ACC112 (cell line): ENCODE data around the gene GFER.
"Not testable (repeated sequence)": the region's sequence is repeated elsewhere in the genome, so short reads cannot be mapped to it uniquely, and the experiment has no call there.

ENCODE experiments used
- H2AFZ ChIP-seq: fragments of 200-600 bp; sonication (generic); one replicate; pipeline ENCODE4 v1.6.0; 2017; ENCODE audit warnings: antibody characterized with exemption, low read length; ENCODE audit not compliant: unreplicated experiment
- H3K27ac ChIP-seq: fragments of 200-600 bp; sonication (generic); 2 replicates; pipeline ENCODE4 v1.5.1; 2014; ENCODE audit warnings: low read depth, mild to moderate bottlenecking, antibody characterized with exemption, low read length, moderate library complexity
- H3K27me3 ChIP-seq: fragments of 200-600 bp; sonication (generic); 2 replicates; pipeline ENCODE4 v1.6.1; 2014; ENCODE audit warnings: mild to moderate bottlenecking, antibody characterized with exemption, low read length, moderate library complexity, mixed read lengths; ENCODE audit not compliant: insufficient read depth
- H3K36me3 ChIP-seq: fragments of 200-600 bp; sonication (generic); 2 replicates; pipeline ENCODE4 v1.6.1; 2016; ENCODE audit warnings: mild to moderate bottlenecking, antibody characterized with exemption, low read length, moderate library complexity, mixed read lengths; ENCODE audit not compliant: insufficient read depth
- H3K4me1 ChIP-seq: fragments of 200-600 bp; sonication (generic); one replicate; pipeline ENCODE4 v1.6.1; 2016; ENCODE audit warnings: low read length, mixed read lengths; ENCODE audit not compliant: insufficient read depth, unreplicated experiment, control insufficient read depth
- H3K4me3 ChIP-seq: fragments of 200-600 bp; sonication (generic); 2 replicates; pipeline ENCODE4 v1.5.1; 2014; ENCODE audit warnings: mild to moderate bottlenecking, low read depth, low read length
- H3K79me2 ChIP-seq: fragments of 200-600 bp; sonication (generic); one replicate; pipeline ENCODE4 v1.6.0; 2016; ENCODE audit warnings: low read length; ENCODE audit not compliant: control insufficient read depth, unreplicated experiment, insufficient read depth

Gene GFER

GRCh38 chr16:1958715-1959268, 25.2 kb upstream of the GFER start:
- Histone ChIP-seq H2AFZ (no peak overlapping the region), H3K27me3 (no peaks in the 10 kb centered on the region), H3K27ac (no peak overlapping the region), H3K79me2 (peaks cover 38% of the 10 kb centered on the region), H3K36me3 (peaks cover 14% of the 10 kb centered on the region; the same call in 1 of the 2 replicates), H3K4me1 (peaks cover 22% of the 10 kb centered on the region), H3K4me3 (peak overlapping the region; percentile 86)

GRCh38 chr16:1959269-1960039, 24.5 kb upstream of the GFER start, which contains the start of gene NDUFB10:
NDUFB10 (plus strand) TSS chr16:1959538; CDS start chr16:1959625, 87 bp downstream.
- peaks cover 22% of the 10 kb centered on the region for H3K4me1 ChIP-seq

GRCh38 chr16:1960665-1961630, 23.0 kb upstream of the GFER start:
- Histone ChIP-seq H3K79me2 (peaks cover 57% of the 10 kb centered on the region), H2AFZ (no peak overlapping the region), H3K4me3 (peak overlapping the region; percentile 86), H3K27ac (peak overlapping the region; percentile 26; the same call in 1 of the 2 replicates), H3K4me1 (peaks cover 26% of the 10 kb centered on the region), H3K27me3 (no peaks in the 10 kb centered on the region), H3K36me3 (peaks cover 18% of the 10 kb centered on the region; the same call in 1 of the 2 replicates)

More at GRCh38 chr16:1959269-1960039, 24.5 kb upstream of the GFER start, which contains the start of gene NDUFB10:
- no peaks in the 10 kb centered on the region for H3K27me3 ChIP-seq
- H3K4me3 ChIP-seq: peak within 1 kb of the TSS; percentile 86
- H2AFZ ChIP-seq: peak within 1 kb of the TSS; percentile 46
- peaks cover 18% of the 10 kb centered on the region; the same call in 1 of the 2 replicates for H3K36me3 ChIP-seq
- H3K27ac ChIP-seq: no peak within 1 kb of the TSS
- peaks cover 44% of the 10 kb centered on the region for H3K79me2 ChIP-seq

GRCh38 chr16:1961651-1962067, 22.3 kb upstream of the GFER start:
- H3K4me1 ChIP-seq: peaks cover 26% of the 10 kb centered on the region
- H3K79me2 ChIP-seq: peaks cover 62% of the 10 kb centered on the region
- H3K27me3 ChIP-seq: no peaks in the 10 kb centered on the region
- H2AFZ ChIP-seq: no peak overlapping the region
- no peak overlapping the region; the same call in 1 of the 2 replicates for H3K4me3 ChIP-seq
- H3K27ac ChIP-seq: no peak overlapping the region
- H3K36me3 ChIP-seq: peaks cover 18% of the 10 kb centered on the region; the same call in 1 of the 2 replicates

GRCh38 chr16:1962161-1963153, 21.5 kb upstream of the GFER start:
- H3K4me3 ChIP-seq: peak overlapping the region; percentile 85
- H3K79me2 ChIP-seq: peaks cover 62% of the 10 kb centered on the region
- H3K27me3 ChIP-seq, H2AFZ ChIP-seq: not testable (repeated sequence)
- H3K27ac ChIP-seq: 0 out of 2 replicates have a peak overlapping the region, but pooled peaks have one; percentile 88
- H3K4me1 ChIP-seq: peaks cover 26% of the 10 kb centered on the region
- H3K36me3 ChIP-seq: peaks cover 18% of the 10 kb centered on the region; the same call in 1 of the 2 replicates

GRCh38 chr16:1963806-1964505, 20.0 kb upstream of the GFER start:
- Histone ChIP-seq H3K79me2 (peaks cover 62% of the 10 kb centered on the region), H3K27me3 (no peaks in the 10 kb centered on the region), H3K27ac (peak overlapping the region; percentile 88), H3K36me3 (peaks cover 18% of the 10 kb centered on the region; the same call in 1 of the 2 replicates), H3K4me1 (peaks cover 26% of the 10 kb centered on the region), H2AFZ (no peak overlapping the region), H3K4me3 (peak overlapping the region; percentile 85)

GRCh38 chr16:1964506-1965395, 19.2 kb upstream of the GFER start, which contains the start of gene RPS2:
RPS2 (minus strand) TSS chr16:1964826; CDS start chr16:1964625, 201 bp downstream.
- H3K36me3 ChIP-seq: peaks cover 18% of the 10 kb centered on the region; the same call in 1 of the 2 replicates
- peak within 1 kb of the TSS; percentile 88 for H3K27ac ChIP-seq
- peaks cover 60% of the 10 kb centered on the region for H3K79me2 ChIP-seq
- peak within 1 kb of the TSS; percentile 85 for H3K4me3 ChIP-seq
- H3K4me1 ChIP-seq: peaks cover 26% of the 10 kb centered on the region
- H3K27me3 ChIP-seq: no peaks in the 10 kb centered on the region
- no peak within 1 kb of the TSS for H2AFZ ChIP-seq

GRCh38 chr16:1965396-1966001, 18.5 kb upstream of the GFER start:
- Histone ChIP-seq H3K27me3 (no peaks in the 10 kb centered on the region), H2AFZ (no peak overlapping the region), H3K79me2 (peaks cover 52% of the 10 kb centered on the region), H3K4me1 (peaks cover 23% of the 10 kb centered on the region), H3K4me3 (peak overlapping the region; percentile 85), H3K36me3 (peaks cover 18% of the 10 kb centered on the region; the same call in 1 of the 2 replicates), H3K27ac (peak overlapping the region; percentile 84)
